ENCODE results near the gene PALB2. TPM values are rescaled to one million over a fixed set of nuclear protein-coding genes. Genes with fewer than 3 reads are reported as not detected.
"Not testable (repeated sequence)": the region's sequence is repeated elsewhere in the genome, so short reads cannot be mapped to it uniquely, and the experiment has no call there.

PALB2 gene
- total RNA-seq, 1 experiment from 2014 or later = 22.4 TPM

DNA sequence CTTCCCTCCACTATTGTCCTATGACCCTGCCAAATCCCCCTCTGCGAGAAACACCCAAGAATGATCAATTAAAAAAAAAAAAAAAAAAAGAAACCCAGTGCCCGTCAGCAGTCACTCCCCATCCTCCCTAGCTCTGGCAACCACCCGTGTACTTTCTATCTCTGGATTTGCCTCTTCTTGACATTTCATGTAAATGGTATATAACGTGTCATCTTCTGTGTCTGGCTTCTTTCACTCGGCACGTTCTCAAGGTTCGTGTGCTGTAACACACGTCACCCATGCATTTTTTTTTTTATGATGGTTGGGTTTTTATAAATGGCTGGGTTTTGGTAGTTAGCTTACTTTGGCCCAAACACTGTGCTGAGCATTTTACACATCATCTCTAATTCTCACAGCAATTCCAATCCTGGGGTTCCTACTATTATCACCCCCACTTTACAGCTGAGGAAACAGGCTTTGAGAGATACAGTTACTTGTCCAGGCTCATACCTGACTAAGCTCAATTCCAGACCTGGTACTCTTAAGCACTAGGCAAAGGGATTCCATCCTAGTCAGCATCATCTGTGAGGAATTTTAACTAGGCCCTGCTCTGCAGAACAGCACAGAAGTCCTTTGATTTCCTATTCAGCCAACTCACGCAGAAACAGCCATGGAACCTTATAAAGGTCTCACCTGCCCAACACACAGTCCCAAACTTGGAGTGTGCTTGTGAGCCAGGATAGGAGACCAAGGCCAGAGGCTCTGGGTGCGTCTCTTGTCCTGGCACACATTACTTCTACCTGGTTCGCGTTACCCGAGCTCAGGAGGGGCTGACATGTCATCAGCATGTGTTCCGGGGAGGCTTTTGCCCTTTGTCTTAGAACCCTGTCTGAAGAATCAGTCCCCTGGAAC lies 56.7 kb downstream of the PALB2 start:
- DNase-seq (ENCODE audit: extremely low read depth, low read depth) = no peak

GRCh38 chr16:23583271-23583670 lies 57.8 kb downstream of the PALB2 start:
- DNase-seq (ENCODE audit: extremely low read depth, low read depth) = not testable (repeated sequence)

DNA sequence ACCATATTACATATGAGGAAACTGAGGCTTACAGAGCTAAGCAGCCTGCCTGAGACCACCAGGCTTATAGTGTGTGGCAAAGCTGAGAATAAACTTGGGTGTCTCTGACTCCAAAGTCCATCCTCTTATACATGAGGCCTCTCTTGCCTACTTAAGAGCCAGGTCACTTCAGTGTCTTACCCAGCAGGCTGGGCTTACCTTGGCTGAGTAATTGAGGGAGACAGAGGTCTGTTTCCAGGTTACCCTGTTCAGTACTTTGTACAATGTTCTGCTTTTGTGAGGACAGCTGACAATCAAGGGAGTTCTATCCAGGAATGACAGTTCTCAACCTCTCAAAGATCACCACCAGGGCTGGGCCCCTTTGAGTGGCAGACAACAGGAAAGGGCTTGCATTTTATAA lies 59.3 kb downstream of the PALB2 start:
- no peak for DNase-seq (ENCODE audit: extremely low read depth, low read depth)

- no peak for DNase-seq (ENCODE audit: extremely low read depth, low read depth)
These were observed 60.7 kb downstream of the PALB2 start for GRCh38 chr16:23580391-23580790.

- no peak for DNase-seq (ENCODE audit: extremely low read depth, low read depth)
These were observed 61.7 kb downstream of the PALB2 start for GRCh38 chr16:23579371-23579770.

GRCh38 chr16:23578101-23578830 lies 62.8 kb downstream of the PALB2 start:
- no peak for DNase-seq (ENCODE audit: extremely low read depth, low read depth)

GRCh38 chr16:23577493-23577892 lies 63.6 kb downstream of the PALB2 start:
- no peak for DNase-seq (ENCODE audit: extremely low read depth, low read depth)

- no peak for DNase-seq (ENCODE audit: extremely low read depth, low read depth)
These were observed 65.3 kb downstream of the PALB2 start for GRCh38 chr16:23575834-23576233.

DNA sequence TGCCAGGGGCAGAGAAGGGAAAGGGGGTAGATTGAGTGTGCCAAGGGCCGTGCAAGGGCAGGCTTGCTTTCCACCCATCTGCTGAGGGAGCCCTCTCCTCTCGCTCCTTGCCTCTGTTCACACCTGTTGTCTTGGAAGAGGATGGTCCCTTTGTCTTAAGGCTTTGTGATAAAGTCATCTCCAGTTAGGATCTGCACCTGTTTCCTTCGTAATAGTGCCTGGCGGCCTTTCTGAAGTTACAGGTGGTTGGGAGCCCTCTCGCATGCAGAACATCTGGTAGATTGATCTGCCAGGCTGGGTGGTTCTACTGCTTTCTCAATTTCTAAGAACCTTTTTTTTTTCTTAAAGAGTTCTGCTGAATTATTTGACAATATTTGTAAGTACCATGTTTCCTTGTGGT lies 67.3 kb downstream of the PALB2 start:
- no peak for DNase-seq (ENCODE audit: extremely low read depth, low read depth)

DNA sequence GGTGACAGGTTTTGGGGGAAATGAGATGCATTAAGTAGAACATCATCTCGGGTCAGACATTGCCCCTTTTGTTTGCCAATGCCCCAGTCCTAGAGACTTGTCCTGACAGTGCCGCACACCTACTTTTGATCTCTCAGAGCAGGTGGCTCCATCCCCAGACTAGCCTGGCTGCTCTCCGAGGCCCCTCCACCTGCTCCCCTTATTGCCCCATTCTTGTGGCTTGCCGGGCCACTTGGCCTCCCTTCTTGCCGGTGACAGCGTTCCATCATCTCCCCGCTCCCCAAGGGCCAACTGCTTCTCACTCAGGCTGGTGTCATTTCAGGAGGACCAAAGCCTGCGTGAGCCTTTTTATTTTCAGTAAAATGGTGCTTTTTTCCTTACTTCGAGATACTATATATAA lies 68.7 kb downstream of the PALB2 start:
- DNase-seq (ENCODE audit: extremely low read depth, low read depth) = no peak

DNA sequence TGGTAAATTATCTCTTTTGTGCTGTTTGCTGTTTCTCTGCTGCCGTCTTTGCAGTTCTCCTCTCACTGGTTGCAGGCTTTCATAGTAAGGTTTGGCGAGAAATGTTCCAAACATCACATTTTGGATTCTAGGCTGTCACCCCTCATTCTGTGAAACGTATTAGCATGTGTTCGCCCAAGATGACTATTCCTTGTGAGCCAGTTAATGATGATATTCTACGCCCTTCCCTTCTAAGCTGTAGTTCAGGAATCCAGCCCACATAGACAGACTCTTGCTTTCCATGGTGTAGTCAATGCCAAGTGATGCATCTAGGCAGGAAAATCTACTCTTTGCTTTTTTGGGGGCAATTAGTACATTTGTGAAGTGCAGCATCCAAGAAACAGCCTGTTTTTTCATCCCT lies 69.2 kb downstream of the PALB2 start:
- no peak for DNase-seq (ENCODE audit: extremely low read depth, low read depth)

DNA sequence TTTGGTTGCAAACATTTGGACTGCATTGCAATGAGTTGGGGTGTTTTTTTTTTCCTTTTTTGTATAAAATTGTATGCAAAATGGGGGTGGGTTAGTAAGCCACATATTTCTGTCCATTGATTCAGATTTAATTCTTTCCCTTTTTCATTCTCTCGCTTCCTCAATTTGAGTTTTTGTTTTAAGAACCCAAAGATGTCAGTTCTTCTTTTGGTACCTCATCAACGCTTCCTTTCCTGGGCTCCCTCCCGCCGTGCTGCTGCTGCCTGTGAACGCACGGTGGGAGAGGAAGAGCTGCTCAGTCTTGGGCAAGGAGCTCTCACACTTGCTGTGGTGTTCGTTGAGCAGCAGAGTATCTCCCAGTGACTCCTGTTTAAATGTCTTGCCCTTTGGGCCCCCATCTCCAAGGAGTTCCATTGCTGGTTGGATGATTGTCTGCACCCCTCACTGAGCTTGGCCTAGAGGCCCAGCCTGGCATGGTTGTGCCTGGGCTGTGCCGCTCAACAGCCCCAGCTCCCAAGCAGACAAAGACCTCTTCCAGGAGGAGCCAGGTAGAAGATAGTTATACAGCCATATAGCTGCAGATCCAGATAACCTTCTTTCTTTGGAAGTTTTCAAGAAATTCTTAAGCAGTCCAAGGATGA lies 70.0 kb downstream of the PALB2 start:
- DNase-seq (ENCODE audit: extremely low read depth, low read depth) = no peak

DNA sequence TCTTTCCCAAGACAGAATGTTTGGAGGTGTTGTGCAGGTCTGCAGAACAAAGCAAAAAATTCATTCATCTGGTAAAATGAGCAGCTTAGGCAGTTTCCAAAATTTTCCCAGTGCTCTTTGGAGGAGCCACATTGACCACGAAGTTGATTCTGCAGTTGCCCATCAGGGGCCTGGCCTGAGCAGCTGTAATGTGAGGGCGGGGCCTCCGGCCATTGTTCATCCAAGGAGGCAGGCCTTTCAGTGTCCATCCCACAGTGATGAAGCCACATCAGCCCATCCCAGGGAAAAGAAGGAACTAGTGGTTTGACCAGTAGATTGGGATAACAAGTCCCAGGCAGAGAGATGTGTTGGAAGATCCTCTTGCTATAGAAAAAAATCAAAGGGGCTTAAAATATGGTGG lies 73.5 kb downstream of the PALB2 start:
- no peak for DNase-seq (ENCODE audit: extremely low read depth, low read depth)

- no peak for DNase-seq (ENCODE audit: extremely low read depth, low read depth)
These were observed 74.4 kb downstream of the PALB2 start for GRCh38 chr16:23566724-23567123.

- DNase-seq (ENCODE audit: extremely low read depth, low read depth) = no peak
These were observed 76.3 kb downstream of the PALB2 start for GRCh38 chr16:23564575-23565363.

DNA sequence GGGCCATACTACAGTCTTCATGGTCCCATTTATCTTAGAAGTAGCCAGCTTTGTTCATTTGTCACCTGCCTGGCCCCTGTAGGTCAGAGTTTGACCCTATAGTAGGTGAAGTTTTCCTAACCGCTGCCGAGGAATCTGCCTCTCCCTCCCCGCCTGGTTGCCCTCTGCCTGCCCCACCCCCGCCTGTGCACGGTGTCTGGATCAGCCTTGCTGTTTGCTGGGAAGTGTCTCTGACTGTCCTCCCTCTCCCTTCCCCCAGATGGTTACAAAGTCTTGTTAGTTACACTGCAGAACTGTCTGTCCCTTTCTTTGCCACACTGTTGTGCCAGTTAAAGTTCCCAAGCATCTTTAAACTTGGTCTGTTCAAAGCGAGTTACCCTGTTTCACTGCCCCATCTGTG lies 77.9 kb downstream of the PALB2 start:
- no peak for DNase-seq (ENCODE audit: extremely low read depth, low read depth)

DNA sequence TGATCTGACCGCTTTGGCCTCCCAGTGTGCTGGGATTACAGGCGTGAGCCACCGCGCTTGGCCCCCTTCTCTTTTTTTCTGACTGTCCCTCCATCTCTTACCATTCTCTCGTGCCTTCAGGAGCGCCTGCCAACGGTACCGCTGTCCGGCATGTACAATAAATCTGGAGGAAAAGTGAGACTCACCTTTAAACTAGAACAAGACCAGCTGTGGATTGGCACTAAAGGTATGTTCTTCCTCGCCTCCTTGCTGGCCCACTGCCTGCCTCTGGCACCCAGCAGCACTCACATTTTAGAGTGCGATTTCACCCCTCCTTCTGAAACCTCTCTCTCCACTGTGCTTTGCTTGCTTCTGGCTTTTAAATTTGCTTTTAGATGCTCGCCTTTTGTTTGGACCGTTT lies 78.6 kb downstream of the PALB2 start:
- no peak for DNase-seq (ENCODE audit: extremely low read depth, low read depth)

DNA sequence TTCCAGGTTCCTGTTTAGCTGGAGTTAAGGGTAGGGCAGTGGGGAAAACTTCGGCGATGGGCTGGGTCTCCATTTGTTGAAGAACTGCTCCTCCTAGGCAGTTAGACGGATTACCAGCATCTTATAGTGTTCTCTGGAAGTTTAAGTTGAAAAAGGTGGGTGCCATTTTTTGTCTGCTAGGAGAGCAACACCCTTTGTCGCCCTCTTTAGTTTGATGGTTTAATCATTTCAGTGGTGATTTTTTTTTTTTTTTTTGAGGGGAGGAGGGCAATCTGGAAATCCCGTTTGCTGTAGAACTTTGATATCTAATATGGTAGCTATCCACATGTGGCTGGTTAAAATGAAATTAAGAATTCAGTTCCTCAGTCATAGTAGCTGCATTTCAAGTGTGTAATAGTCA lies 79.5 kb downstream of the PALB2 start:
- DNase-seq (ENCODE audit: extremely low read depth, low read depth) = no peak

DNA sequence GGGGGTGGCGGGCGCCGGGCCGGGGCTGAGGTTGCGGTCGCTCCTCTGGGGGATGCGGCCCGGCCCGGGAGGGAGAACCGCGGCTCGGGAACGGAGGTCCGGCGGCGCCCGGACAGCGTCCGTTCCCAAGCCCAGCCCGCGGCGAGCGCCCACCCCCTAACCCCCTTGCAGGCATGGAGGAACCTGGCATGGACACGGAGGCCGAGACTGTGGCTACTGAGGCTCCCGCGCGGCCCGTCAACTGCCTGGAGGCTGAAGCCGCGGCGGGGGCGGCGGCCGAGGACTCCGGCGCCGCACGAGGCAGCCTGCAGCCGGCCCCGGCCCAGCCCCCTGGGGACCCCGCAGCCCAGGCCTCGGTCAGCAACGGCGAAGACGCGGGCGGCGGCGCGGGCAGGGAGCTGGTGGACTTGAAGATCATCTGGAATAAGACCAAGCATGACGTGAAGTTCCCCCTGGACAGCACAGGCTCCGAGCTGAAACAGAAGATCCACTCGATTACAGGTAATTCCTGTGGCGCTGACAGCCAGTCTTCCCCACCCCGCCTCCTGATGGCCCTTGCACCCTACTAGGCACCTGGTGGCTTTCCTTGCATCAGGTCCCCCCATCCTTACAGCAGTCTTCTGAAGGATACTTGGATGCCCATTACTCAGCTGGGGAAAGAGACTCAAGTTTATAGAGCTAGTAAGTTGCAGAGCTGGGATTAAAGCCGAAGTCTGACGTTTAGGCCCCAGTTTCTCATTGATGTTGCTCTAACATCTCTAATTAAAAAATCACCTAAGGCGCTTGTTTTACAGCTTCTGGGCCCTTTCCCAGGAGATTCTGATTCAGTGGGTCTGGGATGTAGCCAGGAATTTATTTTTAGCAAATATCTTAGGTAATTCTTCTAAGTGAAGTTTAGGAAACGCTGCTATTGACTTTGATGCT lies 83.1 kb downstream of the PALB2 start:
- DNase-seq (ENCODE audit: extremely low read depth, low read depth) = no peak
